Neuronal stem cell (in vitro differentiated cells): ENCODE data around the gene AXIN2.

Source experiments
- DNase-seq: peaks from one replicate; pipeline ENCODE4 v3.0.0-alpha.2; 2013; ENCODE audit warnings: low spot score
- H2AFZ ChIP-seq: one replicate; pipeline ENCODE4 v1.6.1; 2013; ENCODE audit warnings: mild to moderate bottlenecking, low read length, inconsistent platforms
- H2AK5ac ChIP-seq: 2 replicates; pipeline ENCODE4 v1.6.1; 2013; ENCODE audit warnings: low read depth, mild to moderate bottlenecking, inconsistent platforms, low read length, moderate library complexity, mixed read lengths
- H2BK120ac ChIP-seq: 2 replicates; pipeline ENCODE4 v1.6.1; 2013; ENCODE audit warnings: low read depth, mild to moderate bottlenecking, inconsistent platforms, low read length, moderate library complexity, mixed read lengths
- H2BK12ac ChIP-seq: one replicate; pipeline ENCODE4 v1.6.1; 2013; ENCODE audit warnings: low read length, inconsistent platforms
- H2BK15ac ChIP-seq: 2 replicates; pipeline ENCODE4 v1.6.1; 2013; ENCODE audit warnings: mild to moderate bottlenecking, low read length, inconsistent platforms, mixed read lengths
- H2BK5ac ChIP-seq: one replicate; pipeline ENCODE4 v1.6.1; 2013; ENCODE audit warnings: inconsistent platforms, mild to moderate bottlenecking, low read length, moderate library complexity
- H3K14ac ChIP-seq: one replicate; pipeline ENCODE4 v1.6.1; 2013; ENCODE audit warnings: low read length, inconsistent platforms
- H3K18ac ChIP-seq: 2 replicates; pipeline ENCODE4 v1.6.1; 2013; ENCODE audit warnings: low read length, inconsistent platforms
- H3K23ac ChIP-seq: 2 replicates; pipeline ENCODE4 v1.6.1; 2013; ENCODE audit warnings: low read depth, mild to moderate bottlenecking, mixed read lengths, low read length, inconsistent platforms; ENCODE audit not compliant: poor library complexity
- H3K27ac ChIP-seq: replicated peaks from 3 replicates; pipeline ENCODE4 v1.5.1; 2013; ENCODE audit warnings: low read length, inconsistent platforms
- H3K27me3 ChIP-seq, 3 experiments: 2 replicates each; pipeline ENCODE4 v1.6.1; 2013; ENCODE audit warnings: low read length in 3 of 3, mild to moderate bottlenecking in 2 of 3, inconsistent platforms in 1 of 3, low read depth in 1 of 3, mixed read lengths in 1 of 3, moderate library complexity in 1 of 3; ENCODE audit not compliant: control insufficient read depth in 3 of 3, insufficient read depth in 3 of 3
- H3K36me3 ChIP-seq, 2 donors: replicated peaks in 1 of 2; 2 replicates each; pipeline ENCODE4 v1.6.1; 2013; ENCODE audit warnings: low read length in 2 of 2; ENCODE audit not compliant: control insufficient read depth in 2 of 2, insufficient read depth in 2 of 2
- H3K4ac ChIP-seq: 2 replicates; pipeline ENCODE4 v1.6.1; 2013; ENCODE audit warnings: inconsistent platforms, mild to moderate bottlenecking, low read length, moderate library complexity
- H3K4me1 ChIP-seq, 2 donors: 1 replicate in 1 of 2; 2 replicates in 1 of 2; pipeline ENCODE4 v1.6.1; 2013; ENCODE audit warnings: low read length in 2 of 2, low read depth in 1 of 2; ENCODE audit not compliant: control insufficient read depth in 2 of 2, insufficient read depth in 1 of 2
- H3K4me2 ChIP-seq: one replicate; pipeline ENCODE4 v1.6.1; 2013; ENCODE audit warnings: mild to moderate bottlenecking, low read length, inconsistent platforms; ENCODE audit not compliant: insufficient read depth, poor library complexity, severe bottlenecking
- H3K4me3 ChIP-seq, 2 donors: 2 replicates each; pipeline ENCODE4 v1.5.1; 2013; ENCODE audit warnings: low read length in 2 of 2, mild to moderate bottlenecking in 2 of 2, inconsistent platforms in 1 of 2, moderate library complexity in 1 of 2
- H3K79me1 ChIP-seq: one replicate; pipeline ENCODE4 v1.6.1; 2013; ENCODE audit warnings: low read depth, mild to moderate bottlenecking, inconsistent platforms, low read length, moderate library complexity
- H3K9ac ChIP-seq: one replicate; pipeline ENCODE4 v1.6.1; 2013; ENCODE audit warnings: mild to moderate bottlenecking, low read depth, low read length, inconsistent platforms; ENCODE audit not compliant: poor library complexity
- H3K9me3 ChIP-seq, 2 donors: replicated peaks in 1 of 2; 2 replicates each; pipeline versions ENCODE3 to v1.6.1; 2013; ENCODE audit warnings: low read length in 2 of 2, mild to moderate bottlenecking in 2 of 2, inconsistent platforms in 1 of 2, low read depth in 1 of 2, mixed read lengths in 1 of 2, moderate library complexity in 1 of 2; ENCODE audit not compliant: control insufficient read depth in 2 of 2, insufficient read depth in 1 of 2
- H4K8ac ChIP-seq: one replicate; pipeline ENCODE4 v1.6.1; 2013; ENCODE audit warnings: low read depth, mild to moderate bottlenecking, inconsistent platforms, low read length, moderate library complexity
- H4K91ac ChIP-seq: one replicate; pipeline ENCODE4 v1.6.1; 2013; ENCODE audit warnings: low read length, low read depth, mild to moderate bottlenecking, inconsistent platforms; ENCODE audit not compliant: poor library complexity
- WGBS, 2 donors: extraction: QIAGEN DNeasy Blood & Tissue Kit; methylation state at CpG; one replicate each; pipeline ENCODE4 v1.1.7; 2013; ENCODE audit warnings: missing lambda C conversion rate in 2 of 2, mixed read lengths in 1 of 2; ENCODE audit not compliant: insufficient read length in 2 of 2, insufficient replicate concordance in 1 of 2; ENCODE audit errors: extremely low coverage in 2 of 2; 5-methylcytosine and 5-hydroxymethylcytosine counted together

AXIN2 gene

GRCh38 chr17:65538675-65539529 lies 22.5 kb downstream of the AXIN2 start:
- H3K4me1 ChIP-seq: peaks cover 13% of the 10 kb centered on the region in 2 donors
- no CpG with 5 or more reads among the region's 12 CpGs for WGBS, 2 donors
- no peak overlapping the region for H3K9ac ChIP-seq
- H2BK5ac ChIP-seq: no peak overlapping the region
- H2BK15ac ChIP-seq: no peak overlapping the region
- no peak overlapping the region for H2BK12ac ChIP-seq
- H4K91ac ChIP-seq: no peak overlapping the region
- no peak overlapping the region for H3K4me3 ChIP-seq
- peaks cover 19 to 98% of the 10 kb centered on the region in 2 donors for H3K36me3 ChIP-seq
- no peak overlapping the region for H3K23ac ChIP-seq
- no peaks in the 10 kb centered on the region for H3K27me3 ChIP-seq
- no peak for DNase-seq
- no peak overlapping the region for H3K4me2 ChIP-seq
- no peak overlapping the region for H3K14ac ChIP-seq
- no peak overlapping the region for H2AK5ac ChIP-seq
- no peak overlapping the region for H3K27ac ChIP-seq
- H2BK120ac ChIP-seq: no peak overlapping the region
- no peak overlapping the region for H3K4ac ChIP-seq
- no peaks in the 10 kb centered on the region for H3K79me1 ChIP-seq
- peaks cover 0 to 2% of the 10 kb centered on the region in 2 donors for H3K9me3 ChIP-seq
- H3K18ac ChIP-seq: no peak overlapping the region
- no peak overlapping the region for H4K8ac ChIP-seq
- no peak overlapping the region for H2AFZ ChIP-seq

GRCh38 chr17:65537845-65538674 lies 23.4 kb downstream of the AXIN2 start:
- H4K91ac ChIP-seq: no peak overlapping the region
- H2AK5ac ChIP-seq: peak overlapping the region; percentile 44
- H3K9ac ChIP-seq: peak overlapping the region; percentile 70
- peak overlapping the region; percentile 98 for H3K23ac ChIP-seq
- no peak for DNase-seq
- no peak overlapping the region for H3K27ac ChIP-seq
- no peak overlapping the region for H2BK120ac ChIP-seq
- H2BK5ac ChIP-seq: peak overlapping the region; percentile 19
- peaks cover 0 to 2% of the 10 kb centered on the region in 2 donors for H3K9me3 ChIP-seq
- peak overlapping the region; percentile 95 for H3K14ac ChIP-seq
- peak overlapping the region; percentile 4 for H3K4ac ChIP-seq
- no peak overlapping the region for H2AFZ ChIP-seq
- H3K36me3 ChIP-seq: peaks cover 21 to 98% of the 10 kb centered on the region in 2 donors
- no peak overlapping the region for H3K4me3 ChIP-seq
- H3K4me1 ChIP-seq: peaks cover 11 to 13% of the 10 kb centered on the region in 2 donors
- H3K4me2 ChIP-seq: no peak overlapping the region
- H3K18ac ChIP-seq: peak overlapping the region; percentile 9
- no peaks in the 10 kb centered on the region for H3K27me3 ChIP-seq
- H2BK15ac ChIP-seq: peak overlapping the region; percentile 43
- no peak overlapping the region for H4K8ac ChIP-seq
- no CpG with 5 or more reads among the region's 50 CpGs for WGBS, 2 donors
- H2BK12ac ChIP-seq: peak overlapping the region; percentile 14
- H3K79me1 ChIP-seq: no peaks in the 10 kb centered on the region

- Histone ChIP-seq H2BK15ac (no peak overlapping the region), H3K36me3 (peaks cover 24 to 98% of the 10 kb centered on the region in 2 donors), H2BK5ac (no peak overlapping the region), H2BK120ac (no peak overlapping the region), H3K27me3 (no peaks in the 10 kb centered on the region), H3K79me1 (no peaks in the 10 kb centered on the region), H2AK5ac (peak overlapping the region; percentile 39), H3K4me2 (no peak overlapping the region), H2AFZ (no peak overlapping the region), H3K4me1 (peaks cover 14 to 19% of the 10 kb centered on the region in 2 donors), H3K4ac (no peak overlapping the region), H4K91ac (no peak overlapping the region), H3K14ac (peak overlapping the region; percentile 41), H3K4me3 (no peak overlapping the region), H4K8ac (no peak overlapping the region), H3K18ac (no peak overlapping the region), H3K9me3 (peaks cover 0 to 2% of the 10 kb centered on the region in 2 donors), H3K9ac (no peak overlapping the region), H3K27ac (no peak overlapping the region), H2BK12ac (no peak overlapping the region), H3K23ac (peak overlapping the region; percentile 98)
- no CpG with 5 or more reads among the region's 35 CpGs for WGBS, 2 donors
- no peak for DNase-seq
Measured at GRCh38 chr17:65537343-65537844, 24.1 kb downstream of the AXIN2 start.
